Caki2 (cell line): Measurements from ENCODE around the gene DLG1. TPM values are rescaled to one million over a fixed set of nuclear protein-coding genes. Genes with fewer than 3 reads are reported as not detected.

Experiments used
- DNase-seq: peaks from one replicate; pipeline ENCODE4 v3.0.0-alpha.2; 2015; ENCODE audit warnings: low read depth
- in situ Hi-C: cut with HindIII; loops from 2 replicates; pipeline ENCODE4 v1.10.0; 2016; ENCODE audit warnings: low sequenced_read_pairs, low pct_unique_long_range_greater_than_20kb, mixed read lengths
- total RNA-seq: library from RNA; depleted of rRNA; stranded (reverse); fragments of >200 nt; shearing (Covaris generic); gene quantifications from 2 replicates; pipeline ENCODE4 v1.2.3, GENCODE V29; 2014; ENCODE audit warnings: low replicate concordance

The DLG1 gene
- total RNA-seq, 1 experiment from 2014 or later: 17.4 TPM

DNA sequence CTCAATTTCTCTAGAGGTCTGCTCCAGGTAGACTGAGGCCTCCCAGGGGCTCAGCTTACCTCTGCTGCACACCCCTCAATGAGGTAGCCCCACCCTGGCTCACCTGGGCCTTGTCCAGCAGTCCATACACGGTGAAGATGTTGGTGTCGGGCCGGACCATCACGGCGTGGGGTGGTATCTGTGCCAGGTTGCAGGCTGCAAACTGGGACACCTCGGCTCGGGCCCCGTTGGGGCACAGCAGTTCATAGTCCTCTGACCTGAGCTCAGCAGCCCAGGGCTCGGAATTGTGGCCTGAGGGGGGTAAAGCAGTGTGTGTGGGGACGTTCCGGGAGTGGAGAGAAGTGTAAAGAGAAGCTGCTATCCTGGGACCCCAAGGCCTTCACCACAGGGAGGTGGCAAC is 292.0 kb downstream of the DLG1 start:
- in situ Hi-C loops: no loop called here
- DNase-seq: no peak

DNA sequence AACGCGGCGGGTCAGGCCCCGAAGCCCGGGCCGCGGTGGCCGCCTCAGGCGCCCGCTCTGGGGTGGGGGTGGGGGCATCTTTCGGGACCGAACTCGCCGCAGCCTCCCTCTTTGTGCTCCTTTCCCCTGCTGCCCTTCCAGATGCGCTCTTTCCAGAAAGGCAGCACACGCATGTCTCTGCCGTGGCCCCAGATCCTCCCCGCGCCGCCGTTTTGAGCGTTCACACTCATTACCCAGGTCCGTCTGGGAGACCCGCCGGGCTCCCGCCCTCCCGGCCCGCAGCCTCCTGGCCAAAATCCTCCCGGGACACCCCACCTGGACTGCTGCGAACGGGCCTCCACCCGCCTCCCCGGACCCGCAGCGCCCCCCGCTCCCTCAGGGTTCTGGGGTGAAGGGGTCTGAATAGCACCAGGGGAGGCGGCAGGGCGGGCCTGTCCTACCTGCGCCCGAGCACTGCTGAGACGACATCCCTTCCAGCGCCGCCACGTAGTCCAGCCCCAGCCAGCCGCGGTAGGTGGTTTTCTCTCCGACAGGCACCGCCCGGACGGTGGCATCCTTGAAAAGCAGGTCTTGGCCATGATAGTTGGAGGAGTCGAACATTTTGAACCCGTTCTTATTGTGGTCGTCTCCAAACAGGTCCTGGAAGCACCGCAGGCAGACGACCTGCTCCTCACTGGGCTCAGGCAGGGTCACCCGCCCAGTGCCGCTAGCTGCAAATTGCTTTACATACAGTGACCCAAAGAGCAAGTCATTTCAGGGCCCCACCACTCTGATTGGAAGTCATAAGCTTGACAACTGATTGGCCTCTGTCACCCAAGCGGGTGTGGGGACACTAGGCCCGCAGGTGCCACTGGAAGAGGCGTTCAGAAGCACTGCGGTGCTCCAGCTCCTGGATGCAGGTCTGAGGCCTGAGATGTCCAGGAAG is 294.7 kb downstream of the DLG1 start:
- no peak for DNase-seq
- in situ Hi-C loops: no loop called here

DNA sequence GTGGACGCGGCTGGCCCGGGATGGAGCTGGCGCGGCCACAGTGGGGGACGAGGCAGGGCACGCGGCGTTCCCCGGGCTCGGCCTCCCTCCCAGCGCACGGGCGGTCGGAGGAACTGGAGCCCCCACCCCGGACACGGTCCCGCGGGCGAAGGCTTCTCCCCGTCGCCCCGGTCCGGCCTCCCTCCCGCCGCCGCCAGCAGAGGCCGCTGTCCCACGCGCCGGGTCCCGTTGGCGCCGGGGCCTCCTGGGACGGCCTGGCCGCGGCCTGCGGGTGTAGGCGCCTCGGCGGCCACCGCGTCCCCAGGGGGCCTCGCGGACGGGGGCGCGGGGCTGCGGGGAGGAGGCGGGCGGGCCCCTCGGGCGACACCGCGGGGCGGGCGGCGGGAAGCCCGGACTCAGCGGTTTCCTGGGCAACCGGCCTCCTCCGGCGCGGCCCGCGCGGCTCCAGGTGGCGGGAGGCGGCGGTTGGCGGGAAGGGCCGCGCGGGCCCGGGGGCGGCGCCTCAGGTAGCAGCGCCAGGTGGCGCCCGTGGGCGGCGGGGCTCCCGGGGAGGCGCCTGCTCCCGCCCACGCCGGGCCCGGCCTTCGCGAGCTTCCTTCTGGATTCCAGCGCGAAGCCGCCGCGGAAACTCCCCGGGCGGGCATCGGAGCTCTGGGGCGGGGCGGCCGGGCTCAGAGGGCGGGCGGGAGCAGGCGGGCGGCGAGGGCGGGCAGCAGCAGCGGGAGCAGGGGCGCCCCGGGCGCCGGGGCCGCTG is 295.5 kb downstream of the DLG1 start:
- in situ Hi-C loops: no loop called here
- peak; percentile 74 for DNase-seq

DNA sequence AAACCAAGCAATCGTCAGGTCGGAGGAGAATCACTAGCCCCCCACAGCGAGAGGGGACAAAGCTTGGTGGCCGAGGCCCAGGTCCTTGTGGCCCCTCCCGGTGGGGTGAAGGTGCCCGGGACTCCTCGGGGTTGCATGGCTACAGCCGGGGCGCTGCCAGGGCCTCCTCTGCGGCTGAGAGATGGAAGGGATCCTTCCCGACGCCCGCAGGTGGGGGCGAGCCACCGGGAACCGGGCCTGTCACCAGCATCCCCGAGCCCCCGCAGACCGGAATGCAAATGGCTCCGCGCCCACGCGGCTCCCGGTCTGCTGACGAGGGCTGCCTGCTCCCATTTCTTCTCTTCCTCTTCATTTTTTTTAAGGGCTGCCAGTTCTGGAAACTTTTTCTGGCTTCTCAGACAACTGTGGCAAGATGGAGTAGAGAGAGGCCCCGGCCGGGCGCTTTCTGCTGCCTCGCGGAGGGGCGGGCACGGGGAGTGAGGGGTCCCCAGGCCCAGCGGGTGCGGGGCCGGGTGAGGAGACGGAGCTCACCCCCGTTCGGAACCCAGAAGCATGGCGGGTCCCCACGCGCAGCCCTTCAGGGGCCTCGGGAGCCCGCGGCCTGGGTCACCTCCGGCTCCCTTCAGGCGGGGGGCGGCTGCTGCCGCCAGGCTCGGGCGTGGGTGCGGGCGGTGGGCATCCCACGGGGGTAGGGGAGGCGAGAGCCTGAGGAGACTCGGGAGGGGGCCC is 296.3 kb downstream of the DLG1 start:
- in situ Hi-C loops: no loop called here
- no peak for DNase-seq

DNA sequence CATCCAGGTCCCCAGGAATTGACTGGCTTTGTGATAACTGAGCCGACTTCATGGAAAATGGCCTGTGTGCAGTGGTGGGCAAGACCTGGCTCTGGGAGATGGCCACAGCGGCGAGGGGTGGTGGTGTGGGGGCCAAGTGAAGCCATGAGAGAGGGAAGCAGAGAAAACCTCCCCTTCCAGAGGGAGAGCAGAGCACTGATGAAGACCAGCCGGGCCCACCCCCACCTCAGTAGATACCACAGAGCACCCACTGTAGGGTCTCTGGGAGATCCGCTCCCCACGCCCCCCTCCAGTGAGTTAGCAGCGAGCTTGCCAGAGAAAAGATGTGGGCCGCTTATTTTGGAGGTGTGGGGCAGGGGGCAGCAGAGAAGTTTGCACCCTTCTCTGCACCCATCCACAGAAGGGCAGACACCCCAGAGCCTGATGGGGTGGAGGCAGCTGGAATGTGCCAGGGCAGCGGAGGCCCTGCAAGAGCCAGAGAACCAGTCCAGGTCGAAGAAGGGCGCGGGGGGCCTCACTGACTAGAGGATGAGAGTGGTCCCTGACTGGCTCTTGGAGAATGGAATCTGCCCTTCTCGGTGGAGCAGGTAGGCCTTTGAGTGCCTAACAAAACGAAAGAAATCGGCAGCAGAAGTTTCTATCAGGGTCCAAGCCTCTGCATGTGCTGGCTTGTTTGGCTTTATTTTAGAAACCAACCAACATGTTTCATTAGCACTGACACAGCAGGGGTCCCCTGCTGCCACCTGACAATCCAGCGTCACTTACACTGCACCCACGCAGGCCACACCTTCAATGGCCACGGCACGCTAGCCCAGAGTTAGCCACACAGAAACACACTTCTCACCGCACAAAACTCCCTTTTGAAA is 297.1 kb downstream of the DLG1 start:
- no peak for DNase-seq
- in situ Hi-C loops: no loop called here

DNA sequence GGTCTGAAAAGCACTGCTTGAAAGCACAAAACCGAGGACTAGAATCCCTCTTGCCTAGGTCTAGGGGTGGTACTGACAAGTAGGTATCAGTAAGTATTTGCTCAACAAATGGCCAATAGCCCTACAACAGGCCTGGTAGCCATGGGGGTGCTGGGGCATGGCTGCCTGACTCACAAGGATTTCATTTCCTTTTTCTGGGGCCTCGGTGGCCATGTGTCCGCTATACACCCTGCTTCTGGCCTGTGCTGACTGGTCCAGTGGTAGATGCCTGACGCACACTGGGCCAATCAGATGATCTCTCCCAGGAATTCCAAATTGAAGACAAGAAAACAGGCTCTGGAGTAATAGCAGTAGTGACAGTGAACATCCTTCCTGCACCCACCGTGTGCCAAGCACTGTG is 298.2 kb downstream of the DLG1 start:
- in situ Hi-C loops: no loop called here
- no peak for DNase-seq

DNA sequence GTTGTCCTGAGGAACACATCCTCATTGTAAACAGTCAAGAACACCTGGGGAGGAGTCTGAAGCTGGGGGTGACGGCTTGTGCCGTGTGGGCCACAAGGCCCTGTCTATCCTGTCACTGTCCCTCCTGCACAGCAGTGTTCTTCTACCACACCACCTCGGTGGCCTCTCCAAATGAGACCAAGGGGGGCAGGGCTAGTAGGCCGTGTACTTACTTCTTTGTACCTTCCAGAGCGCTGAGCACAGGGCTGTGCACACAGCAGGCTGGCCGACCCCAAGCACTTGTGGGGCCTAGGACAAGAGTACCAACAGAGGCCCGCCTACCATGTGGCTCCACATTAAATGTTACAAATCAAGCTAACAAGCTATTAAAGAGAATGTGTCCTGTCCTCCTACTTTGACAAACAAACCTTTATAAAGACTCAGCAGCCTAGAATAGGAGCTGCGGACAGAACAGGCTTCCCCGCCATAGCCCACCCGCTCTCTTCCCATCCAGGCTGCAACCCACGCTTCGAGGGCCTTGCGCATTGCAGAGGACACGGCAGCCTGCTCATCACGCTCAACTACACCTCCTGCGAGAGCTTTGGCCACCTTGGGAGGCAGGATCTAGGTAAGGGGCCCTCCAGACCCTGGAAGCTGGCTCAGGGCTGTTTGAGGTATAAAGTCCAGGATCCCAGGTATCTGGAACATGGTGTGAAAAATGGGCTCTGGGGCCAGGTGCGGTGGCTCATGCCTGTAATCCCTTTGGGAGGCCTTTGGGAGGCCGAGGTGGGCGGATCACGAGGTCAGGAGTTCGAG is 299.2 kb downstream of the DLG1 start:
- DNase-seq: no peak
- in situ Hi-C loops: no loop called here

DNA sequence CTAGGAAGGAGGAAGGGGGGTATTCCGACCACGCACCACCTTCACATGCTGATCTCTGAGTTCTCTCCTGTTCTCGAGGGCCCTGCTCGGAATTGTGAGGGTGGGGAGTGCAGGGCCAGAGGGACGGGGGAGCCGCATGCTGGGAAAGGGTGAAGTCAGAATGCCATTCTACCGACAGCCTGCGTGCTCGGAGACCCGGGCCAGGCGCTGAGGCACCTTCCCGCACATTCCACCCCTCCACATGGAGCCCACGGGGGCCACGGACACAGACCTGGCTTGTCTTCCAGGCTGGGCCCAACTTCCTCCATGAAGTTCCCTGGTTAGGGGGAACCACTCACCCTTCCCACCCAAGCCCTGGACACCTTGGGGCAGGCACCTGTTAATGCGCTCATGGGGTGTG is 301.1 kb downstream of the DLG1 start:
- in situ Hi-C loops: no loop called here
- no peak for DNase-seq

DNA sequence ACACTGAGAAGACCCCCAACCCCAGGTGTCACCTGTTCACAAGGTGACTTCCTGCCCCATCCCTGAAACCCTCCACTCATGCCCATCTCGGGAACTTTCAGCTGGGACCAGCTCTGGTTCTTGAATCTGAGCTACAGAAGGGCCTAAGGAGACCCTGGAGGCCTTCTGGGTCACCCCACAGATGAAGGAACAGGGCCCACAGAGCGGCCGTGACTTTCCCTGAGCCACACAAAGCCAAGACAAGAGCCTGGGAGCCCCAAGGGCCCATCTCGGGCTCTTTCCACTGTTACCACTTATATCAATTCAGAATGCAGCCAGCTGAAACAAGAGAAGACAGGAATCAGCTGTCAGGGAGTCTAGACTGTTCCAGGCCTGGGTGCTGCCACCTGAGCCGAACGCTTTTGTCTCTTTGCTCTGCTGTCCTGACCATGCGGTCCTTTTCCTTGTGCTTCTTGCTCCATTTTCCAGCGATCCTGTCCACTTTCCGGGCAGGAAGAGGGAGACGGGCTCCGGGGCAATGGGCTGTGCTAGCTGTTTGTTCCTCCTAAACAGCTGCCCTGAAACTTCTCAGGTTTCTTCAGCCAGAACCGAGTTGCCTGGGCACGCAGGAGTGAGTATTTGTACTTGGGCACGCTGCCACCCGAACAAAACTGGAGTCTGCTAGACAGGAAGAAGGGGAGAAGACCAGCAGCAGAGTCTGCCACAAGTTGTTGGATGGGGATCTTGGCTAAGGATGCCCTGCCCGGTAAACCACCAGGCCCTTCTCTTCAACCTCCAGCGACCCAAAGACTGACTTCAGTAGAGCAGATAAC is 301.8 kb downstream of the DLG1 start:
- in situ Hi-C loops: no loop called here
- no peak for DNase-seq

DNA sequence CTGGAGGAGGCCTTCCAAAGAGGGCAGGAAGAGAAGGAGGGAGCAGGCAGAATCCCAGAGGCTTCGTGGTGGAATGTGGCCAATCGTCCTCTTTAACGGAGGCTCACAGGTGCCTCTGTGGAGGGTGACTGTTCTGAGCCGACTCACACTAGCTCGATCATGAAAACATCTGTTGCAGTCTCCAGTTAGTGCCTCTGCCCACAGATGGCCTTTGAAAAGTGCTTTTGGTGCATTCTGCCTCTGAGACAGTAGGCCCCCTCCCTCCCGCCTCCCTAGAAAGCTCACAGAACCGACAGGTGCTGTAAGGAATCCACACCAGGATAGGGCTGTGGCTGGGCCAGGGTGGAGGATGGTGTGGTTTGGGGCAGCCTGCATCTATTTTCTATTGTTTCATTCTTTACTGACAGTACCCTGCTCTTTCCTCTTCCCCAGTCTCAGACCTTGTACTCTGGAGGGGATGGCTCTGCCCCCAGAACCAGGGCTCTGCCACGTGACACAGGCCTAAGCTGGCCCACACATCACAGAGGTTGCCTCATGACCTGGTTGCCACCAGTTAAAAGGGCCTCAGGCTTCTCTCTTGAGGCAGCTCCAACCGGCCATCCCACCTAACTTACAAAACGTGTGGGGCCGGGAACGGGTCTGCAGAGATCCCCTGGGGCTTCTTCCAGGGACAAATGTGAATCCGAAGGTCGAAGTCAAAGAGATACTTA is 302.6 kb downstream of the DLG1 start:
- DNase-seq: no peak
- in situ Hi-C loops: no loop called here

DNA sequence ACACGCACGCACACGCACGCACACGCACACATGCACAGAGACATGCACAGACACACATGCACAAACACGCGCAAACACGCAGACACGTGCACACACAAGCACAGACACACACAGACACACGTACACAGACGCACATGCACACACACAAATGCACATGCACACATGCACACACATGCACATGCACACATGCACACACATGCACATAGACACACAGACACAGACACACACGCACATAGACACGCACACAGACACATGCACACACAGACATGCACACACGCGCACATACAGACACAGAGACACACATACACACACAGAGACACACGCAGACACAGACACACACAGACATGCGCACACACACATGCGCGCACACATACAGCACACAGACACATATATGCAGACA is 303.4 kb downstream of the DLG1 start:
- no peak for DNase-seq
- in situ Hi-C loops: no loop called here

DNA sequence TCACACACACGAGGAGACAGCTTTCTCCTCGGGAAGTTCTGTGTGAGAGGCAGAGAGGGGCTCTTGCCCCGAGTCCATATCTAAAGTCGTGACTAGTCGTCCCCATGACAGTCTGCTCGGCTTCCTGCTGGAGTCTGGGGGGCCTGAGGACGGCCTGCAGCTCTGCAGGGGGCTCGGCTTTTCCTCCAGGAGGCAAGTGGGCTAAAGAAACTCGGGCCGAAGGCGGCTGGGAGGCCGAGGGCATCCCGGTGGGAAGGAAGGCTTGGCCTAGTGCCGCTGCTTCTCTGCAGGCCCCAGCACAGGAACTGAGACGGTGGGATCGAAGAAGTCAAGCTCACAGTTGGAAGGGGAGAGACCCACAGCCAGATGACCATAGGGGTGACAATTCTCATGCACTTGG is 304.4 kb downstream of the DLG1 start:
- in situ Hi-C loops: no loop called here
- no peak for DNase-seq
